Smooth muscle cell (in vitro differentiated cells): ENCODE measurements around the gene MAPRE2. TPM values are rescaled to one million over a fixed set of nuclear protein-coding genes. Genes with fewer than 3 reads are reported as not detected.

ENCODE experiments used
- DNase-seq: peaks from one replicate; lab custom pipeline; 2025; ENCODE audit not compliant: unreplicated experiment; lab: John Stamatoyannopoulos, UW
- H2AFZ ChIP-seq: fragments of 200-600 bp; sonication (generic); 2 replicates; pipeline ENCODE4 v1.6.0; 2016; ENCODE audit warnings: antibody characterized with exemption, low read depth, mild to moderate bottlenecking
- H3F3A ChIP-seq: fragments of 200-600 bp; sonication (generic); 2 replicates; pipeline ENCODE4 v1.6.0; 2017; ENCODE audit warnings: antibody characterized with exemption, low read depth
- H3K27ac ChIP-seq: fragments of 200-600 bp; sonication (generic); 2 replicates; pipeline ENCODE4 v1.5.1; 2016; ENCODE audit warnings: low read depth, mild to moderate bottlenecking
- H3K27me3 ChIP-seq: fragments of 200-600 bp; sonication (generic); 2 replicates; pipeline ENCODE4 v1.6.1; 2016; ENCODE audit warnings: low read depth, mild to moderate bottlenecking
- H3K36me3 ChIP-seq: fragments of 200-600 bp; sonication (generic); 2 replicates; pipeline ENCODE4 v1.5.1; 2016; ENCODE audit warnings: low read depth
- H3K4me1 ChIP-seq: fragments of 200-600 bp; sonication (generic); 2 replicates; pipeline ENCODE4 v1.5.1; 2016; ENCODE audit warnings: low read depth
- H3K4me2 ChIP-seq: fragments of 200-600 bp; sonication (generic); 2 replicates; pipeline ENCODE4 v1.6.0; 2016; ENCODE audit warnings: mild to moderate bottlenecking
- H3K4me3 ChIP-seq: fragments of 200-600 bp; sonication (generic); 2 replicates; pipeline ENCODE4 v1.5.1; 2016; ENCODE audit warnings: mild to moderate bottlenecking
- H3K79me2 ChIP-seq: fragments of 200-600 bp; sonication (generic); 2 replicates; pipeline ENCODE4 v1.6.0; 2016; ENCODE audit warnings: low read depth, mild to moderate bottlenecking
- H3K9ac ChIP-seq: fragments of 200-600 bp; sonication (generic); 2 replicates; pipeline ENCODE4 v1.6.0; 2016; ENCODE audit warnings: low read depth
- H3K9me3 ChIP-seq: fragments of 200-600 bp; sonication (generic); replicated peaks from 2 replicates; pipeline ENCODE4 v1.5.1; 2016; ENCODE audit warnings: low read depth
- H4K20me1 ChIP-seq: fragments of 200-600 bp; sonication (generic); 2 replicates; pipeline ENCODE4 v1.6.0; 2016; ENCODE audit warnings: low read depth
- CTCF ChIP-seq: fragments of 200-600 bp; sonication (generic); IDR thresholded peaks from 2 replicates; pipeline ENCODE4 v1.5.1; 2017; ENCODE audit warnings: borderline replicate concordance, mild to moderate bottlenecking, antibody characterized with exemption; ENCODE audit not compliant: insufficient read depth, poor library complexity, severe bottlenecking
- WGBS: methylation state at CpG from one replicate; pipeline ENCODE4 v1.1.7; 2016; ENCODE audit warnings: low lambda C conversion rate; 5-methylcytosine and 5-hydroxymethylcytosine counted together
- polyA plus RNA-seq: library from polyadenylated mRNA; unstranded; fragments of >200 nt; fragmentation: Nextera tagmentation; extraction: Ambion mirVana; gene quantifications from 2 replicates; pipeline ENCODE4 v1.2.1, GENCODE V29; 2016
- total RNA-seq: library from RNA; depleted of rRNA; stranded (reverse); fragments of >200 nt; gene quantifications from 2 replicates; pipeline ENCODE4 v1.2.3, GENCODE V29; 2014

The MAPRE2 gene
- total and polyA plus RNA-seq, 2 experiments from 2014 or later: 11.2 to 21.8 TPM

- Histone ChIP-seq H3K27ac (no peak overlapping the region), H3F3A (no peaks in the 10 kb centered on the region), H3K4me2 (peak overlapping the region; percentile 51), H3K9ac (no peak overlapping the region), H3K36me3 (no peaks in the 10 kb centered on the region), H3K4me1 (no peaks in the 10 kb centered on the region), H2AFZ (no peak overlapping the region), H3K27me3 (no peaks in the 10 kb centered on the region), H3K4me3 (no peak overlapping the region), H4K20me1 (no peaks in the 10 kb centered on the region), H3K79me2 (no peaks in the 10 kb centered on the region), H3K9me3 (no peaks in the 10 kb centered on the region)
- WGBS: 67% methylated on average over 3 of the region's 3 CpGs
- DNase-seq: no peak
- no peak for TF ChIP-seq CTCF
Measured at GRCh38 chr18:35110554-35111485, 69.6 kb downstream of the MAPRE2 start.

- Histone ChIP-seq H3K4me3 (no peak overlapping the region), H3K36me3 (no peaks in the 10 kb centered on the region), H3K27me3 (no peaks in the 10 kb centered on the region), H3K79me2 (no peaks in the 10 kb centered on the region), H3K4me1 (no peaks in the 10 kb centered on the region), H3K9ac (no peak overlapping the region), H3K27ac (no peak overlapping the region), H2AFZ (no peak overlapping the region), H4K20me1 (no peaks in the 10 kb centered on the region), H3F3A (peaks cover 4% of the 10 kb centered on the region), H3K9me3 (no peaks in the 10 kb centered on the region), H3K4me2 (no peak overlapping the region)
- DNase-seq: no peak
- no peak for TF ChIP-seq CTCF
Measured at GRCh38 chr18:35112696-35113095, 71.5 kb downstream of the MAPRE2 start.

GRCh38 chr18:35114305-35114704, 73.1 kb downstream of the MAPRE2 start:
- TF ChIP-seq CTCF: no peak
- H3K27me3 ChIP-seq: no peaks in the 10 kb centered on the region
- DNase-seq: no peak
- H3K9me3 ChIP-seq: no peaks in the 10 kb centered on the region
- H3K4me3 ChIP-seq: no peak overlapping the region
- no peaks in the 10 kb centered on the region for H3K79me2 ChIP-seq
- H3K9ac ChIP-seq: no peak overlapping the region
- 70% methylated on average over 3 of the region's 3 CpGs for WGBS
- H3K4me1 ChIP-seq: no peaks in the 10 kb centered on the region
- no peak overlapping the region for H3K4me2 ChIP-seq
- H3K36me3 ChIP-seq: no peaks in the 10 kb centered on the region
- no peak overlapping the region for H3K27ac ChIP-seq
- no peaks in the 10 kb centered on the region for H4K20me1 ChIP-seq
- H2AFZ ChIP-seq: no peak overlapping the region
- peaks cover 4% of the 10 kb centered on the region for H3F3A ChIP-seq
